DMS79 treated with DMSO at 0.1 percent for 48 hours (cell line): Measurements from ENCODE around the gene NIT1.

ENCODE experiments used
- DNase-seq: peaks from one replicate; lab custom pipeline; 2025; lab: John Stamatoyannopoulos, UW

NIT1 gene

GRCh38 chr1:161084597-161084988 lies 33.3 kb upstream of the NIT1 start:
- no peak for DNase-seq

- DNase-seq: no peak
Measured at GRCh38 chr1:161085165-161085564, 32.7 kb upstream of the NIT1 start.

- no peak for DNase-seq
Measured at GRCh38 chr1:161086457-161086856, 31.4 kb upstream of the NIT1 start.

- DNase-seq: no peak
Measured at GRCh38 chr1:161088587-161089110, 29.3 kb upstream of the NIT1 start.

GRCh38 chr1:161089251-161089924 lies 28.5 kb upstream of the NIT1 start, which contains the start of gene NECTIN4:
Gene NECTIN4, minus strand, starts transcription at chr1:161089558. Its CDS starts 262 bp downstream, at chr1:161089296.
- DNase-seq: peak; percentile 44

- DNase-seq: no peak
Measured at GRCh38 chr1:161089938-161090337, 28.0 kb upstream of the NIT1 start.

GRCh38 chr1:161090617-161091016 lies 27.3 kb upstream of the NIT1 start:
- no peak for DNase-seq

GRCh38 chr1:161091093-161091492 lies 26.8 kb upstream of the NIT1 start:
- no peak for DNase-seq

- DNase-seq: no peak
Measured at GRCh38 chr1:161091796-161092507, 26.0 kb upstream of the NIT1 start.

- no peak for DNase-seq
Measured at GRCh38 chr1:161092621-161093028, 25.3 kb upstream of the NIT1 start.

- DNase-seq: no peak
Measured at GRCh38 chr1:161094481-161094880, 23.4 kb upstream of the NIT1 start.

- DNase-seq: no peak
Measured at GRCh38 chr1:161095230-161095629, 22.7 kb upstream of the NIT1 start.

- no peak for DNase-seq
Measured at GRCh38 chr1:161096015-161096414, 21.9 kb upstream of the NIT1 start.

- DNase-seq: no peak
Measured at GRCh38 chr1:161096530-161096929, 21.4 kb upstream of the NIT1 start.

GRCh38 chr1:161098210-161099068 lies 19.5 kb upstream of the NIT1 start, which contains the start of gene KLHDC9:
Gene KLHDC9, plus strand, starts transcription at chr1:161098361. Its CDS starts 175 bp downstream, at chr1:161098536.
- DNase-seq: peak; percentile 81

- DNase-seq: no peak
Measured at GRCh38 chr1:161099090-161099802, 18.7 kb upstream of the NIT1 start.

GRCh38 chr1:161100556-161100955 lies 17.3 kb upstream of the NIT1 start:
- DNase-seq: no peak

GRCh38 chr1:161106431-161106830 lies 11.5 kb upstream of the NIT1 start:
- no peak for DNase-seq

- no peak for DNase-seq
Measured at GRCh38 chr1:161111117-161111516, 6.8 kb upstream of the NIT1 start.

GRCh38 chr1:161111527-161111926 lies 6.4 kb upstream of the NIT1 start:
- no peak for DNase-seq

- DNase-seq: no peak
Measured at GRCh38 chr1:161113915-161114314, 4.0 kb upstream of the NIT1 start.

GRCh38 chr1:161114556-161114955 lies 3.3 kb upstream of the NIT1 start:
- no peak for DNase-seq
